Right hindlimb (tissue), 1 donor: ENCODE results near the gene DOCK3.
"Not testable (repeated sequence)": the region's sequence is repeated elsewhere in the genome, so short reads cannot be mapped to it uniquely, and the experiment has no call there.

Source experiments
- DNase-seq: peaks from one replicate; pipeline ENCODE4 v3.0.0-alpha.2; 2018

Gene DOCK3

DNA sequence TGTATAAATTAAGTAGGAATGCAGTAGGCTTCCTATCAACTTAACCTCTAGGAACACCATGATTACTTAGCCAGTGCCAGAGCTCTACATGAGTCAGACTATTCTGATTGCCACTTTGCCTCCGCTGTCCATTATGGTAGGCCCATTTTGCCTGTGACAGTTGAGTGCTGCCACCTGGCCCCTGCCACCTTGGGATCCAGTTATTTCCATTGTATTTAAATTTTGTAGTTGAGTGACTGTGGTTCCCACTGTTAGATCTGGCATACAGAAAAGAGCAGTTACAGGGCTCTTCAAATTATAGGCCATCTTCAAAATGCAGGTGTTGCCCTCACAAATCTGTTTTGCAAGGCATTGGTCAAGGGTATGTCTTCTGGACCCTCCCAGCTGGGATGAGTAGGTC is 456.9 kb downstream of the DOCK3 start:
- DNase-seq = not testable (repeated sequence)

DNA sequence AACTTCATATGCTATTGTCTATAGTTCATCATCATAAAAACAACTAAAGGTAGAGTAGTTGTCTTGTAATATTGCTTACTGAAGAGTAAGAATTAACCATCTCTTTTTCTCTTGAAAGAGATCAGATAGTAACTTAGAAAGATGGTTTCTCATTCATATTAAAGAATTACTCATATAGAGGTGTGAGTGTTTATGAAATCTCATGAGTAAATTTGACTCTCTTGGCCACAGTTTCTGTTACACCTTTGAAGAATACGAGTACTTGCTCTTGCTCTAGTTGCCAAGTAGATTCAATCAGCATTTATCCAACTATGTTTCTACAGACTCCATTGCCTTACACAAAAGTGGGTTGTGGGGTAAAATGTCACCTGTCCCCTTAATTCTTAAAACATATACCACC is 463.0 kb downstream of the DOCK3 start:
- DNase-seq = no peak

DNA sequence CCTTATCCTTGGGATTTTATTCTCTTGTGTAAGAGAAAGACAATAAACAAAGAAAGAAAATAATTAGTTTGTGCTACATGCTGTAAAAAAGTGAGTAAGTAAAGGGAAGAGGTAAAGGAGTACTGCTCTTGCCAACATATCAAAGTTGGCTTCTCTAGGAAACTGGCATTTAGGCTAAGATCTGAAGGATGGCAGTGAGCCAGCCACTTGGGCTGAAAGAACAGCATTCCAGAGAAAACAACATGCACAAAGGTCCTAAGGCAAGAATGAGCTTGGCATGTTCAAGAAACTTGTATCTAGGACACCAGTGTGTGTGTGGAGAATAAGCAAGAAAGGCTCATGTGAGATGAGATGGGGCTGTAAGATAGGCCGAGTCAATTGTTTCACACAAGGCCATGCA is 464.9 kb downstream of the DOCK3 start:
- no peak for DNase-seq

DNA sequence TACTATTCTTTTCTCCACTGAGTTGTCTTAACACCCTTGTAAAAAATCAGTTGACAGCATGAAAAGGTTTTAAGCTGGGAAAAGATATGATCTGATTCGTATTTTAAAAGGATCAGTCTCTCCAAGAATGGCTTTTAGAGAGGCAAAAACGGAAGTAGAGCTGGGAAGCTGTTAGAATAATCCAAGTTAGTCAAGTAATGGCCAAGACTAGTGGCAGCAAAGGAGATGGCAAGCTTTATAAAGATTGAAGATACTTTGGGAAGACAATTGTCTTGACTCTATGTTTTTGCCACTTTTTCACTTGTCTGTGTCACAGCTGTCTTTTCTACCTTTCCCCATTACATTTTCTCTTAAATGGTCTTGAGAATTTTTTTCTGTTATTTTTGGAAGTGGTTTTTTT is 466.8 kb downstream of the DOCK3 start:
- DNase-seq = no peak

DNA sequence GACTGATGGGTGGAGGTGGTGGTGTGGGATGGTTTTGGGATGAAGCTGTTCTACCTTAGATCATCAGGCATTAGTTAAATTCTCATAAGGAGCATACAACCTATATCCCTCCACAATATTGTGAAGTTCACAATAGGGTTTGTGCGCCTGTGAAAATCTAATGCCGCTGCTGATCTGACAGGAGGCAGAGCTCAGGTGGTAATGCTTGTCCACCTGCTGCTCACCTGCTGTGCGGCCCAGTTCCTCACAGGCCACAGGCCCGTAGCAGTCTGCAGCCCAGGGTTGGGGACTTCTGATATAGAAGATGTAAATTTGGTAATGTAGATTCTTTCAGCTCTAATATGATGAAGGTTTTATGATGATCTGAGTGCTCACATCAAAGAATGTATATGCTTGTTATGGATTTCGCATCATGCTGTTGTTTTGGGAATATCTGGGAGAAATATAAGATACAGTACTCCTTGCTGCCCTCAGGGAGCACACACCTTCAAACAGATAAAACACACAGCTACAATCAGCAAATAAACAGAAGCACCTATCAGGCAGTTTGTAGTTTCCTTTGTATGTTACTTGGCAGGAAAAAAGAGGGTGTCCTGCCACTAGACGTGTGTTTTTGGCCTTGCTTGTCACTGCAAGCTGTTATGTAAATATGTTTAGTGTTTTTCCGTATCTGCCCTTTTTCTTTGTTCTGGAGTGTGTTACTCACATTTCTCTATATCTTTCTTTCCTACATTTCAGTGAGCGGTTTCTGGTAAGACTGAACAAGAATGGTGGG is 471.3 kb downstream of the DOCK3 start:
- DNase-seq = no peak

DNA sequence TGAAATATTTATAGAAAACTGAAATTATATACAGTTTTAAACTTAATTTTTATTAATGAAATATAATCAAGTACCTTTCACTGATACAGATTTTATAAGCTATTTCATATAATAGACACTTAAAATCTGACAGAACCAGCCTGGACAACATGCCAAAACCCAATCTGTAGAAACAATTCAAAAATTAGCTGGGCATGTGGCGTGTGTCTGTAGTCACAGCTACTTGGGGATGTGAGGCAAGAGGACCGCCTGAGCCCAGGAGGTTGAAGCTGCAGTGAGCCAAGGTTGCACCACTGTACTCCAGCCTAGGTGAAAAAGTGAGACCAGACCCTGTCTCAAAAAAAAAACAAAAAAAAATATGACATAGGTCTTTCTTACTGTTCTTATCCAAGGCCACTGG is 472.1 kb downstream of the DOCK3 start:
- DNase-seq = no peak

DNA sequence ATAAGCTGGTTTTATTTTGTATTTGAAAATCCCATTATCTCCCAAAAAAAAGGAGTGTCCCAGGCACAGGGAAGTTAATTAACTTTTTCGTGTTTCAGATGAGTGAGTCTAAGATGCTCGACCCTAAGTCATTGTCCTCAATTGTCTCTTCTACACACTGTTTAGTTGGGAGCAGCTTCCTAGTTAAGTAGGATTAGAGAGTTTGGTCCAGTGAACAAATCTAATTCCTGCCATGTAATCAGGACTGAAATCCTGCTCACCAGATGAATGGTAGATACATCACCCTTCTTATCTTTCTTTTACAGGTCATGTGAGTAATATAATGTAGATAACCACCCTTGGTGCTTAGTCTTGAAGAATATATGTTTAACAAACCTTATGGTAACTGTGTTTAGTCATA is 481.4 kb downstream of the DOCK3 start:
- DNase-seq = no peak

DNA sequence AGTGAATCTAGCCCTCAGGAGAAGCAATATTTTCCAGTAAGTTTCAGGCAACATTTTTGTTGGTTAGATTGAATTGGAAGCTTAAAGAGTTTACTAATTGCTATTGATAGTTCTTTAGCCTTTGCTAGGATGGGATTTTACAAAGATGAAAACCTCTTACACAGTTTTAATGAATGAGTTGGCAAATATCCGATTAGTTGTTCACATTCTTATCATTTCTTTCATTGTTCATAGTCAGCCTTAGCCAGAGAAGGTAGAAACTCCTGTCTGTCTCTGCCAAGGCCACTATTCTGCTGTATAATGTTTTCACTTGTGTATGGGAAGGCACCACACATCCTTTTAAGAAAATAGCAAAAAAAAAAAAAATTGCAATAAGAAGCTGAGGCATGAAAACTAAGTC is 488.3 kb downstream of the DOCK3 start:
- DNase-seq = no peak

DNA sequence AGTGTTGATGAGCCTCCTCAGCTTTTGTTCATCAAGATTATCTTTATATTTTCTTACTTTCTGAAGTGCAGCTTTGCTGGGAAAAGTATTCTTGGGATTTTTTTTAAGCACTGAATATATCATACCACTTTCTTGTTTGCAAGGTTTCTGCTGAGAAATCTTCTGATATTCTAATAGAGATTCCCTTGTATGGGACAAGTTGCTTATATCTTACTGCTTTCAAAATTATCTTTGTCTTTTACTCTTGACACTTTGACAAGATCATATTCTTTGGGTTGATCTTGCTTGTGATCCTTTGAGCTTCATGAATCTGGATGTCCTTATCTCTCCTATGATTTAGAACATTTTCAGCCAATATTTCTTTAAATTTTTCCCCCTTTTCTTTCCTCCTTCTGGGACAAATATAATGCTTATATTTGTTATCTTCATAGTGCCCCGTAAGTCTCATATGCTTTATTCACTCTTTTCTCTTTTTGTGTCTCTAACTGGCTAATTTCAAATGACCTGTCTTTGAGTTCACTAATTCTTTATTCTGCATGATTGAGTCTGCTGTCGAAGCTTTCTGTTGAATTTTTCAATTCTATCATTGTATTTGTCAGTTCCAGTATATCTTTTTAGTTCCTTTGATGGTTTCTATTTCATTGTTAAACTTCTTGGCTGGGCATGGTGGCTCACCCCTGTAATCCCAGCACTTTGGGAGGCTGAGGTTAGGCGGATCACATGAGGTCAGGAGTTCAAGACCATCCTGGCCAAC is 499.0 kb downstream of the DOCK3 start:
- no peak for DNase-seq

DNA sequence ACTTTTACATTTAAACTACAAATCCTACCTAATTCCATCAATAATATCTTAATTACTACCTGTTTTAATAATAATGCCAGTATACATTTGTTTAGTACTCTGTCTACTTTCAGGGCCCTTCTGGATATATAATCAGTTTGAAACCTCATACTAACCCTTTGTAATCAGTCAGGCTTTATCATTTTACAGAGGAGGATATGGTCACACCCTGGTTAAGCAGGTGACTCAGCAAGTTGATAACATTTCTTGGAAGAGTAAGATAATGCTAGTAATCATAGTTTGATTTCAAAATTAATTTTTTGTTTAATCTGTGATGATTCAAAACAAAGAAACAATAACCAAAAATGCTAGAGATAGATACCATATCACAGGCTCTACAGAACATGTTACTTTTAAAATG is 502.2 kb downstream of the DOCK3 start:
- no peak for DNase-seq

DNA sequence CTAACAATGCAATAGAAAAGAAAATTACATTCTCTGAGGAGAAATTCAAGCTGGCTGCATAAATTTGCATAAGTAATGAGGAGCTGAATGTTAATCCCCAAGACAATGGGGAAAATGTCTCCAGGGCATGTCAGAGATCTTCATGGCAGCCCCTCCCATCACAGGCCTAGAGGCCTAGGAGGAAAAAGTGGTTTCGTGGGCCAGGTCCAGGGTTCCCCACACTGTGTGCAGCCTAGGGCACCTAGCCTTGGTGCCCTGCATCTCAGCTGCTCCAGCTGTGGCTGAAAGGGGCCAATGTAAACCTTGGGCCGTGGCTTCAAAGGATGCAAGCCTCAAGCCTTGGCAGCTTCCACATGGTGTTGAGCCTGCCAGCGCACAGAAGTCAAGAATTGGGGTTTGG is 511.7 kb downstream of the DOCK3 start:
- not testable (repeated sequence) for DNase-seq

DNA sequence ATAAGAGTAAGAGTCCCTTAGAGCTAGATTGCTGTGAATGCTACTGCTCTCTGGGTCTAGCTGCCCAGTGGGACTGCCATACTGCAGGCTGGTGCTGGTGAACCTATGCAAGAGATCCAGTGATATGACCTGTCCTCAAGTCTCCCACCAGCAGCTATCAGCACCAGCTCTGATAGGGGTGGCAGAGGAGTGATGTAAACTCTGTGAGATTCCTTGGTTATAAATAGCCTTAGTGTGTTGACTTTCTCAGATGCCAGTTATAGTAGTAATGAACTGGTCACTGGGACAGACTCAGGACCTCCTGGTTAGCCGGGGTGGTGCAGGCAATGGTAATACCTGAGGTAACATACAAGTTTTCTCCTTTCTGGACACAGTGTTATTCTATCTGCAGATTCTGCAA is 515.5 kb downstream of the DOCK3 start:
- no peak for DNase-seq

DNA sequence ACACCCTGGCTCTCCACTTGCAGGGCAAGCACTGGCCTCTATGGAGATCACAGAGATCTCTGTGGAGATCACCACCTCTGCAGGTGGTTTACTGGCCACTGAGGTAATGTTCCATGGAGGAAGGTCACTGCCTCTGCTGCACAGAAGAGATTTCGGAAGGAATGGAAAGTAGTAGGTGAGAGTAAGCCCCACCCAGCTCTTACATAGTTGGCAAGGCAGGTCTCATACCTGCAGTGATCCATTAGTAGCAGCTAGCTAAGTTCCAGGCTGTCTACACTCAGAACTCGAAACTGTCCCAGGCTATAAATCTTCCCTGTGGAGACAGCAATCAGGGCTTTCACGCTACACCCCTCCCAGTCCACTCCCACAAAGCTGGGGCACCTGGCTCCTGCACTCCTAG is 516.1 kb downstream of the DOCK3 start:
- no peak for DNase-seq

DNA sequence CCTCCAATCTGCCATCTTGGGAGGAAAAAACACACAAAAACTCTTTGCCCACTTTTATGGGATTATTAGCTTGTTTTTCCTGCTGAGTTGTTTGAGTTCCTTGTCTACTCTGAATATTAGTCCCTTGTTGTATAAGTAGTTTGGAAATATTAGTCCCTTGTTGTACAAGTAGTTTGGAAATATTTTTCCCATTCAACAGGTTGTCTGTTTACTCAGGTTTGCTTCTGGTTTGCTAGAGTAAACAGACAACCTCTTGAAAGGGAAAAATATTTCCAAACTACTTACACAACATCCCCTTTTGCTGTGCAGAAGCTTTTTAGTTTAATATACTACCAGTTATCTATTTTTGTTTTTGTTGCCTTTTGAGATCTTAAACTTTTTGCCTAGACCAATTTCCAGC is 517.0 kb downstream of the DOCK3 start:
- no peak for DNase-seq

DNA sequence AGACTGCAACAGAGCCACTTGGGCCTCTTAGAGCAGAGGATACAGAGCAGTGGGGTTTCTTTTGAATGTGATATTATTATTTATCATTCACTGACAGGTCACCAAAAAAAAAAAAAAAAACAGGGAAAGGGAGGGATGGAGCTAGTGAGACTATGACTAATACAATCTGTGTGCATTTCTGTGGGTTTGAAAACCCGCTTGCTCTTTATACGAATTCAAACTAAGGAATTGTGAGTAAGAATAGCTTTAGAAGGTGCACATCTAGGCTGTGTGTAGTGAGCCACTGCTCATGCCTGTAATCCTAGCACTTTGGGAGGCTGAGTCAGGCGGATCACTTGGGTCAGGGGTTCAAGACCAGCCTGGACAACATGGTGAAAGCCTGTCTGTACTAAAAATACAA is 523.8 kb downstream of the DOCK3 start:
- DNase-seq = no peak

DNA sequence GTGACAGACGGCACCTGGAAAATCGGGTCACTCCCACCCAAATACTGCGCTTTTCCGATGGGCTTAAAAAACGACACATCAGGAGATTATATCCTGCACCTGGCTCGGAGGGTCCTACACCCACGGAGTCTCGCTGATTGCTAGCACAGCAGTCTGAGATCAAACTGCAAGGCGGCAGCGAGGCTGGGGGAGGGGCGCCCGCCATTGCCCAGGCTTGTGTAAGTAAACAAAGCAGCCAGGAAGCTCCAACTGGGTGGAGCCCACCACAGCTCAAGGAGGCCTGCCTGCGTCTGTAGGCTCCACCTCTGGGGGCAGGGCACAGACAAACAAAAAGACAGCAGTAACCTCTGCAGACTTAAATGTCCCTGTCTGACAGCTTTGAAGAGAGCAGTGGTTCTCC is 524.6 kb downstream of the DOCK3 start:
- not testable (repeated sequence) for DNase-seq

DNA sequence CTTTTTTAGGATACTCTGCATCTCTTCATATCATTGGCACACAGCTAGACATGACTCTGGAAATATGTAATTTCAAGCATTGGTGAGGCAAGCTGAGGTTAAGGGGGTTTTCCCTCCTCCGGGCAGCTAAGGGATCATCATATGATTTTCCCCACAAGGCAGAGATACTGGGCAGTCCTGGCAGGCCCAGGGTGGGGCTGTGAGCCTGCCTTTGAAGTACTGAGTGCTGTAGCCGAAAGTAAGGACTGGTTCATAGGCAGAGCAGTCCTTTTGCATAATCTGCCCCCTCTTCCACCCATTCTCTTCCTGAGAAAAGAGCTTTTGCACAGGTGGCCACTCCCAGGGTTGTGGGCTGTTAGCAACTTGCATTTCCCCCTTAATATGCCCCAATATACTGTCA is 541.6 kb downstream of the DOCK3 start:
- no peak for DNase-seq

DNA sequence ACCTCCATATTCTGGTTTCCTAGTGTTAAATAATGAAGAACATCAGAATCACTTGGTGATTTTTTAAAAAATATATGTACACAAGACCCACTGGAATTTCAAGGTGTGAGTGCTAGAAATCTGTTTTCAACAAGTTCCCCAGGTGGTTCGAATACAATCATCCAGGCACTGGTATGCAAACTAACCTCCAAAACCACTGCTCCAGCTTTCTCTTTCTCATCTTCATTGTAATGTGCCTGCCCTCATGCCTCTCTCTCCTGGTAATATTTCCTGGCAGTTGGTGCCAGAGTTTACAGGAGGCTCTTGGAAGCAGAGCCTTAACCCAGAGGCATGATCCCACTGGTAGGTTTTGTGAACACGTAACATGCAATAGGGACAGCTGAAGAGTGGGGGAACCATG is 547.2 kb downstream of the DOCK3 start:
- DNase-seq = no peak

DNA sequence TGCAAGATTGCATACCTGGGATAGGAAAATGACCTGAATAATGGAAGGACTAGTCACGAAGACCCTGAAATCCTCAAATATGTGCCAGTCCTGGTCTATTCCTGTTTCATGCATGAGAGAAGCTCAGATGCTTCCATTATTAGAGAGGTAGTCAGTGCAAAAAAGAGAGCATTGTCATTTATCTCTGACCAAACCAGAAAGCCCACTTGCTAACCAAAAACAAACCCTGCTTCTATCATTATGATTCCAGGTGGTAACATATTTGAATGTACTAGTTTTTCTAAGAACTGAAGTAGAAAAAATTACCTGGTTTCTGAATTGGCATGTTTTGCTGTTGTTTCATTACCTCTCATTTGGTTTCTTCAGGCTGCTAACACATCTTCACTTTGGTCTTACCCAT is 549.6 kb downstream of the DOCK3 start:
- DNase-seq = no peak

DNA sequence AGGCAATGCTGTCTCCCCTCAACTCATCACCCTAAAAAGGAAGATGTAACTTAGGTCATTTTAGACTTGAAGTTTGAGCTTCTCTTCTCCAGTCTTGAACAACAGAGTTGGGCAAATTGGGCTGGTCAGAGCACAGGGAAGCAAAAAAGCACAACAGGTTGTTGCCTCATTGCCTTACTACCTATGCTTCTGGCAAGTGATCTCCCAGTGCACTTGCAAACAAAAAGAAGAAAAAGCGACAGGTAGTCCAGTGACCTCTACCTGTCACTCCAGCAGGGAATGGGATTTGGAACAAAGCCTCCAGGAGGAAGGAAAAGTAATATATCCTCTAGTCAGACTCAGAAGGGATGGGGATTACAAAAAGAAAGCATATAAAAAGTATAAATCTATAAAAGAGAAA is 550.1 kb downstream of the DOCK3 start:
- no peak for DNase-seq

DNA sequence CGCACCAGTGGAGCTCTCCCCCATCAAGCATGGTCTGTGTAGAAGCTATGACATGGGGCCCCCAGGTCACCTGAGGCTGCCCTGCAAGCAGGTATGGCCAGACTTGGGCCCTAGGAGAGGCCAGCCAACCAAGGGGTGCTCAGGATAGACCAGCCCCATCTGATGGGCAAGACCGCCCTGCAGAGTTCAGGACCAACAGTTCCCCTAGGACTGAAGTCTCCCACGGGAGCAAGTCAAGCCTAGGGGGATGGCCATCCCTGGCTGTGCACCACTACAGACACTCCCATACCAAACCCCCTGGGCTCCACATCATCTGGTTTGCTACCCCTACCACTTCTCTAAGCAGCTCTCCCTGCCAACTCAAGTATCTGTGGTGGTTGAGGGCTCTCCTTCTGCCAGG is 568.2 kb downstream of the DOCK3 start:
- no peak for DNase-seq

DNA sequence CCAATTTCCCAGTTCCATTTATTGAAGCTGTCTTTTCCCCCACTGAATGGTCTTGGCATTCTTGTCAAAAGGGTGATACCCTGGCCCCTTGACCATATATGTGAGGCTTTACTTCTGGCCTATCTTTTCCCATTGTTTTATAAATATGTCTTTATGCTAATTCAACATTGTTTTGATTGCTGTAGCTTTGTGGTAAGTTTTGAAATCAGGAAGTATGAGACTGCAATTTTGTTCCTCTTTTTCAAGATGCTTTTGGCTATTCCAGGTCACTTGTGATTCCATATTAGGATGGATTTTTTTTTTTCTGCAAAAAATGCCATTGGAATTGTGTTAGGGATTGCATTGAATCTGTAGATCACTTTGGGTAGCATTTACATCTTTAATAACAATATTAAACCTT is 569.2 kb downstream of the DOCK3 start:
- no peak for DNase-seq

DNA sequence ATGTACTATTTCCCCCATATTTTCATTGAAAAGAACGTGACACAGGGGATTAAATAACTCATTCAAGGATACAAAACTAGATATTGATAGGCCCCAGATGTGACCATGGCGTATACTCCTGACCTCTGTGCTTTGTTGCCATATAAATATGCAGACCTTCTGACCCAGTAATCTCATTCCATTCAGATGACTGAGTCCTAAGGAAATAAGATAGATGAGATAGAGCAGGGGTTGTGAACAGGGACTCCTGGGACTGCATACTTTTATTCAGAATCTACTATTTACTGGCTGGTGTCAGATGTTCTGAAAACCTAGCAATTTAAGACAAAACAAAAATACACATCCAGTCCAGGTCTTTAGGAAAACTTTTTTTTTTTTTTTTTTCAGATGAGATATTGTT is 571.1 kb downstream of the DOCK3 start:
- no peak for DNase-seq

DNA sequence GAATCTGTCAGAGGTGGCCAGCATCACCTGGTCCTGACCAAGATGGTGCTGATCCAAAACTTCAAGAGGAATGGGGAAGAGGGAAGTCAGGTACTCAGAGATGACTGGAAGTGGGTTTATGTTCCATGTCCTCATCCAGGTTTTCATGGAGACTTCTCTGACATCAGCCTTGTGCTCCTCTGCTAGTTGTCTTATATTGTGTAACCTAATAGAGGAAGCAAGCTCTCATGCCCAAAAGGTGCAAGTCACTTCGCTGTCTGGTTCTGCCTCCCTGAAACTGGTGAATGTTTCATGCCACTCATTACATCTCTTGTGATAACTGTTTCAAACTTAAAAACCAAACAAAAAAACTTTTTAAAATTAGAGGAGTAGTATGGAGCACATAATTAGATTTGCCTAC is 583.1 kb downstream of the DOCK3 start:
- no peak for DNase-seq

DNA sequence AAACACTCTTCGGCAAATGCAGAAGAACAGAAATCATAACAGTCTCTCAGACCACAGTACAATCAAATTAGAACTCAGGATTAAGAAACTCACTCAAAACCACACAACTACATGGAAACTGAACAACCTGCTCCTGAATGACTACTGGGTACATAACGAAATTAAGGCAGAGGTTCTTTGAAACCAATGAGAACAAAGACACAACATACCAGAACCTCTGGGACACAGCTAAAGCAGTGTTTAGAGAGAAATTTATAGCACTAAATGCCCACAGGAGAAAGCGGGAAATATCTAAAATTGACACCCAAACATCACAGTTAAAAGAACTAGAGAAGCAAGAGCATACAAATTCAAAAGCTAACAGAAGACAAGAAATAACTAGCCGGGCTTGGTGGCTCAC is 589.4 kb downstream of the DOCK3 start:
- not testable (repeated sequence) for DNase-seq
